Activated effector memory CD4-positive, alpha-beta T cell treated with anti-CD3 and anti-CD28 coated beads, Interleukin-2, amount 50 U/mL, for 16 hours (primary cell): Measurements from ENCODE around the gene ZDHHC14.

Source experiments
- DNase-seq: peaks from one replicate; pipeline ENCODE4 v3.0.0-alpha.2; 2020

ZDHHC14 gene

GRCh38 chr6:157608221-157609075 lies 227.5 kb downstream of the ZDHHC14 start:
- peak; percentile 28 for DNase-seq

GRCh38 chr6:157609117-157609516 lies 228.1 kb downstream of the ZDHHC14 start:
- peak; percentile 5 for DNase-seq

- peak; percentile 42 for DNase-seq
Observed at GRCh38 chr6:157609556-157609955, 228.6 kb downstream of the ZDHHC14 start.

- peak; percentile 39 for DNase-seq
Observed at GRCh38 chr6:157610451-157610999, 229.5 kb downstream of the ZDHHC14 start.

GRCh38 chr6:157611406-157611805 lies 230.4 kb downstream of the ZDHHC14 start:
- DNase-seq, result peak; percentile 47

GRCh38 chr6:157613011-157613522 lies 232.1 kb downstream of the ZDHHC14 start:
- DNase-seq, result no peak

GRCh38 chr6:157614026-157614568 lies 233.1 kb downstream of the ZDHHC14 start:
- no peak for DNase-seq

- DNase-seq, result no peak
Observed at GRCh38 chr6:157615420-157615769, 234.4 kb downstream of the ZDHHC14 start.

GRCh38 chr6:157615951-157616350 lies 235.0 kb downstream of the ZDHHC14 start:
- DNase-seq, result no peak

- DNase-seq, result no peak
Observed at GRCh38 chr6:157620944-157621343, 240.0 kb downstream of the ZDHHC14 start.

- DNase-seq, result no peak
Observed at GRCh38 chr6:157621406-157621805, 240.4 kb downstream of the ZDHHC14 start.

GRCh38 chr6:157622427-157622826 lies 241.4 kb downstream of the ZDHHC14 start:
- no peak for DNase-seq

- no peak for DNase-seq
Observed at GRCh38 chr6:157625111-157625510, 244.1 kb downstream of the ZDHHC14 start.

- DNase-seq, result no peak
Observed at GRCh38 chr6:157625764-157626163, 244.8 kb downstream of the ZDHHC14 start.

- peak; percentile 21 for DNase-seq
Observed at GRCh38 chr6:157627195-157627966, 246.4 kb downstream of the ZDHHC14 start.

GRCh38 chr6:157628463-157628862 lies 247.5 kb downstream of the ZDHHC14 start:
- DNase-seq, result peak; percentile 28

GRCh38 chr6:157629220-157629619 lies 248.2 kb downstream of the ZDHHC14 start:
- peak; percentile 30 for DNase-seq

GRCh38 chr6:157630463-157631080 lies 249.6 kb downstream of the ZDHHC14 start:
- DNase-seq, result peak; percentile 6

GRCh38 chr6:157631412-157631811 lies 250.4 kb downstream of the ZDHHC14 start:
- no peak for DNase-seq

- no peak for DNase-seq
Observed at GRCh38 chr6:157631838-157632614, 251.0 kb downstream of the ZDHHC14 start.

- no peak for DNase-seq
Observed at GRCh38 chr6:157632821-157633220, 251.8 kb downstream of the ZDHHC14 start.

GRCh38 chr6:157634546-157634945 lies 253.6 kb downstream of the ZDHHC14 start:
- peak; percentile 36 for DNase-seq
